Neural cell (in vitro differentiated cells): ENCODE data around the gene TNRC6C. TPM values are rescaled to one million over a fixed set of nuclear protein-coding genes. Genes with fewer than 3 reads are reported as not detected.
"Not testable (repeated sequence)": the region's sequence is repeated elsewhere in the genome, so short reads cannot be mapped to it uniquely, and the experiment has no call there.

Experiments used
- H2AFZ ChIP-seq: fragments of 200-600, 300-800 bp; sonication (generic), shearing (Covaris generic); 2 replicates; pipeline ENCODE4 v1.6.0; 2014; ENCODE audit warnings: low read depth, mild to moderate bottlenecking, antibody characterized with exemption, low read length, moderate library complexity
- H3F3A ChIP-seq: fragments of 200-600 bp; shearing (Covaris generic); 2 replicates; pipeline ENCODE4 v1.6.1; 2016; ENCODE audit warnings: mild to moderate bottlenecking, moderate library complexity, mixed read lengths, antibody characterized with exemption, low read length; ENCODE audit not compliant: insufficient read depth, poor library complexity, severe bottlenecking
- H3K27ac ChIP-seq: fragments of 200-600, 300-800 bp; sonication (generic), shearing (Covaris generic); 2 replicates; pipeline ENCODE4 v1.5.1; 2014; ENCODE audit warnings: mild to moderate bottlenecking, low read length, moderate library complexity
- H3K27me3 ChIP-seq: fragments of 300-800, 200-600 bp; sonication (generic), shearing (Covaris generic); 2 replicates; pipeline ENCODE4 v1.6.0; 2014; ENCODE audit warnings: mild to moderate bottlenecking, low read depth, low read length, moderate library complexity; ENCODE audit not compliant: insufficient read depth
- H3K36me3 ChIP-seq: fragments of 300-800, 200-600 bp; sonication (generic), shearing (Covaris generic); 2 replicates; pipeline ENCODE4 v1.5.1; 2014; ENCODE audit warnings: mild to moderate bottlenecking, antibody characterized with exemption, low read length, moderate library complexity; ENCODE audit not compliant: insufficient read depth
- H3K4me2 ChIP-seq: fragments of 300-800, 200-600 bp; sonication (generic), shearing (Covaris generic); 2 replicates; pipeline ENCODE4 v1.6.0; 2014; ENCODE audit warnings: mild to moderate bottlenecking, low read length
- H3K4me3 ChIP-seq: fragments of 300-800, 200-600 bp; sonication (generic), shearing (Covaris generic); 2 replicates; pipeline ENCODE4 v1.5.1; 2014; ENCODE audit warnings: mild to moderate bottlenecking, low read length, moderate library complexity
- H3K79me2 ChIP-seq: fragments of 200-600 bp; shearing (Covaris generic); replicated peaks from 2 replicates; pipeline ENCODE4 v1.6.0; 2014; ENCODE audit warnings: mild to moderate bottlenecking, low read length, moderate library complexity; ENCODE audit not compliant: insufficient read depth
- H3K9ac ChIP-seq: fragments of 300-800, 200-600 bp; sonication (generic), shearing (Covaris generic); 2 replicates; pipeline ENCODE4 v1.6.1; 2016; ENCODE audit warnings: mild to moderate bottlenecking, low read length, mixed read lengths
- H3K9me2 ChIP-seq: fragments of 200-600 bp; shearing (Covaris generic); 2 replicates; pipeline ENCODE4 v1.6.1; 2016; ENCODE audit warnings: mild to moderate bottlenecking, low read length, mixed read lengths; ENCODE audit not compliant: insufficient read depth
- H3K9me3 ChIP-seq: fragments of 200-600, 300-800 bp; sonication (generic), shearing (Covaris generic); 2 replicates; pipeline ENCODE4 v1.6.1; 2016; ENCODE audit warnings: mild to moderate bottlenecking, mixed run types, low read length, moderate library complexity, mixed read lengths
- H4K20me1 ChIP-seq: fragments of 200-600 bp; shearing (Covaris generic); 2 replicates; pipeline ENCODE4 v1.6.1; 2016; ENCODE audit warnings: mild to moderate bottlenecking, mixed run types; ENCODE audit not compliant: insufficient read depth
- EP300 ChIP-seq: fragments of 450-650 bp; conservative IDR thresholded peaks from 2 replicates; pipeline ENCODE4 v1.6.1; 2014; ENCODE audit warnings: antibody characterized with exemption, mild to moderate bottlenecking, moderate library complexity; ENCODE audit not compliant: poor library complexity, severe bottlenecking
- EZH2 ChIP-seq: fragments of 200-600, 300-800 bp; shearing (Covaris generic), sonication (generic); IDR thresholded peaks from 2 replicates; pipeline ENCODE4 v1.6.1; 2014; ENCODE audit warnings: antibody characterized with exemption, low read length, borderline replicate concordance, mild to moderate bottlenecking; ENCODE audit not compliant: insufficient read depth, poor library complexity, severe bottlenecking
- MXI1 ChIP-seq: fragments of 450-650 bp; conservative IDR thresholded peaks from 2 replicates; pipeline ENCODE4 v1.6.1; 2014; ENCODE audit warnings: antibody characterized with exemption, mild to moderate bottlenecking; ENCODE audit not compliant: poor library complexity, severe bottlenecking
- POLR2AphosphoS5 ChIP-seq: IDR thresholded peaks from 2 replicates; pipeline ENCODE4 v1.6.1; 2012
- RAD21 ChIP-seq: fragments of 450-650 bp; conservative IDR thresholded peaks from 2 replicates; pipeline ENCODE4 v1.6.1; 2014; ENCODE audit warnings: antibody characterized with exemption, mild to moderate bottlenecking, moderate library complexity
- REST ChIP-seq: IDR thresholded peaks from 2 replicates; pipeline ENCODE4 v1.6.1; 2012; ENCODE audit warnings: borderline replicate concordance
- SMC3 ChIP-seq: fragments of 450-650 bp; conservative IDR thresholded peaks from 2 replicates; pipeline ENCODE4 v1.6.1; 2014; ENCODE audit warnings: antibody characterized with exemption, mild to moderate bottlenecking, moderate library complexity; ENCODE audit not compliant: poor library complexity
- TAF1 ChIP-seq: IDR thresholded peaks from 2 replicates; pipeline ENCODE4 v1.6.1; 2012; ENCODE audit warnings: low read depth
- polyA plus RNA-seq: library from polyadenylated mRNA; depleted of rRNA; stranded (reverse); fragments of >200 nt; gene quantifications from 2 replicates; pipeline ENCODE4 v1.2.3, GENCODE V29; 2014
- TF ChIP-seq, protein P1 (sequence below): fragments of 450-650 bp; IDR thresholded peaks from 2 replicates; pipeline ENCODE4 v1.5.1; 2014; ENCODE audit warnings: antibody characterized with exemption, mild to moderate bottlenecking, moderate library complexity; ENCODE audit not compliant: poor library complexity, severe bottlenecking

TNRC6C gene
- polyA plus RNA-seq, 1 donor from 2014 or later: 15.4 TPM

- Histone ChIP-seq H3K27me3 (no peaks in the 10 kb centered on the region), H3K27ac (no peak overlapping the region)
- TF ChIP-seq TAF1: no peak
- TF ChIP-seq EZH2: no peak
- no peak for TF ChIP-seq MXI1
Observed at GRCh38 chr17:78079253-78079652, 120.8 kb downstream of the TNRC6C start.

GRCh38 chr17:78081551-78081950, 123.0 kb downstream of the TNRC6C start:
- Histone ChIP-seq H3K9ac (no peak overlapping the region), H3K4me3 (no peak overlapping the region), H3K79me2 (no peaks in the 10 kb centered on the region), H2AFZ (no peak overlapping the region), H3F3A (no peaks in the 10 kb centered on the region), H4K20me1 (no peaks in the 10 kb centered on the region), H3K36me3 (peaks cover 11% of the 10 kb centered on the region), H3K4me2 (no peak overlapping the region), H3K9me3 (no peaks in the 10 kb centered on the region), H3K9me2 (no peaks in the 10 kb centered on the region), H3K27me3 (no peaks in the 10 kb centered on the region), H3K27ac (no peak overlapping the region)
- TF ChIP-seq MXI1: no peak
- TF ChIP-seq TAF1: no peak
- TF ChIP-seq REST: no peak
- TF ChIP-seq, protein P1, sequence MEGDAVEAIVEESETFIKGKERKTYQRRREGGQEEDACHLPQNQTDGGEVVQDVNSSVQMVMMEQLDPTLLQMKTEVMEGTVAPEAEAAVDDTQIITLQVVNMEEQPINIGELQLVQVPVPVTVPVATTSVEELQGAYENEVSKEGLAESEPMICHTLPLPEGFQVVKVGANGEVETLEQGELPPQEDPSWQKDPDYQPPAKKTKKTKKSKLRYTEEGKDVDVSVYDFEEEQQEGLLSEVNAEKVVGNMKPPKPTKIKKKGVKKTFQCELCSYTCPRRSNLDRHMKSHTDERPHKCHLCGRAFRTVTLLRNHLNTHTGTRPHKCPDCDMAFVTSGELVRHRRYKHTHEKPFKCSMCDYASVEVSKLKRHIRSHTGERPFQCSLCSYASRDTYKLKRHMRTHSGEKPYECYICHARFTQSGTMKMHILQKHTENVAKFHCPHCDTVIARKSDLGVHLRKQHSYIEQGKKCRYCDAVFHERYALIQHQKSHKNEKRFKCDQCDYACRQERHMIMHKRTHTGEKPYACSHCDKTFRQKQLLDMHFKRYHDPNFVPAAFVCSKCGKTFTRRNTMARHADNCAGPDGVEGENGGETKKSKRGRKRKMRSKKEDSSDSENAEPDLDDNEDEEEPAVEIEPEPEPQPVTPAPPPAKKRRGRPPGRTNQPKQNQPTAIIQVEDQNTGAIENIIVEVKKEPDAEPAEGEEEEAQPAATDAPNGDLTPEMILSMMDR: no peak
- no peak for TF ChIP-seq EZH2
- no peak for TF ChIP-seq RAD21
- no peak for TF ChIP-seq EP300
- no peak for TF ChIP-seq SMC3
- TF ChIP-seq POLR2AphosphoS5: no peak

More at GRCh38 chr17:78079253-78079652, 120.8 kb downstream of the TNRC6C start:
- H4K20me1 ChIP-seq: no peaks in the 10 kb centered on the region
- H3K9me3 ChIP-seq: no peaks in the 10 kb centered on the region
- no peaks in the 10 kb centered on the region for H3K9me2 ChIP-seq
- no peak overlapping the region for H3K9ac ChIP-seq
- H3F3A ChIP-seq: no peaks in the 10 kb centered on the region
- H2AFZ ChIP-seq: no peak overlapping the region
- peaks cover 23% of the 10 kb centered on the region for H3K36me3 ChIP-seq
- H3K79me2 ChIP-seq: no peaks in the 10 kb centered on the region
- no peak overlapping the region for H3K4me3 ChIP-seq
- no peak overlapping the region for H3K4me2 ChIP-seq

DNA sequence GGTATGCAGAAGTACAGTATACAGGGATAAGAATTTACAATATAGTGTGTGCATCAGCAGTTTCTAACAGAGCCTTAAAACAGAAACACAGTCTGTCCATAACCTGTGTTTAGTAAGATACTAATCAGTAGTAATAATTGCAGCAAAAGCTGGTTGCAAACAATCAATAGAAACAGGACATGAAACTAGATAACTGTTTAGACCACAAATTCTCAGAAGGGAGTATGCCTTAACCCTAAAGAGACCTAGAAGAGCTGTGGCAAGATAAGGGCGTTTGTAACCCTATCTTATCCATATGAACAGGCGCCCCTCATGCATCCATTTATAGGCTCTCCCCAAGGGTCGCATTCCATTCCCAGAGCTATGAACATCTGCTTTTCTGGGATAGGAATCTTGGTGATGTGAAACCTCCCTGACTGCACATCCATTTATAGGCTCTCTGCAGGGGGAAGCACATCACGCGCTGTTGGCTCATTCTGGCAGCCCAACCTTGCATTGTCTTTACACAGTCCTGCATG, 123.9 kb downstream of the TNRC6C start:
- not testable (repeated sequence) for H4K20me1 ChIP-seq, H3K9me2 ChIP-seq, H3K9ac ChIP-seq, H2AFZ ChIP-seq, H3K4me3 ChIP-seq, H3F3A ChIP-seq, H3K27me3 ChIP-seq, H3K9me3 ChIP-seq, H3K4me2 ChIP-seq, H3K27ac ChIP-seq, H3K79me2 ChIP-seq
- peaks cover 12% of the 10 kb centered on the region for H3K36me3 ChIP-seq
